K562 (cell line): ENCODE measurements around the gene ERLEC1. TPM values are rescaled to one million over a fixed set of nuclear protein-coding genes. Genes with fewer than 3 reads are reported as not detected.

Source experiments
- BRD4 ChIP-seq: fragments of 200-600 bp; sonication (generic); IDR thresholded peaks from 2 replicates; pipeline ENCODE4 v1.6.1; 2017; ENCODE audit warnings: inconsistent platforms
- BRD9 ChIP-seq: fragments of 450-650 bp; IDR thresholded peaks from 2 replicates; pipeline ENCODE4 v1.6.1; 2018; ENCODE audit warnings: low read depth; ENCODE audit not compliant: partially characterized antibody
- CHD1 ChIP-seq: fragments of 200-600 bp; sonication (generic); IDR thresholded peaks from one replicate; pipeline ENCODE4 v1.6.1; 2012; ENCODE audit warnings: mild to moderate bottlenecking, moderate library complexity, low read length, inconsistent platforms
- EHMT2 ChIP-seq: fragments of 450-650 bp; IDR thresholded peaks from 2 replicates; pipeline ENCODE4 v1.6.1; 2018; ENCODE audit warnings: antibody characterized with exemption
- FOXK2 ChIP-seq, 2 experiments: fragments of 450-650 bp; IDR thresholded peaks in 1 of 2; conservative IDR thresholded peaks in 1 of 2; 2 replicates each; pipeline ENCODE4 v1.6.1; 2016; ENCODE audit warnings: low read depth in 2 of 2, mild to moderate bottlenecking in 1 of 2
- HDAC2 ChIP-seq: fragments of 450-650 bp; IDR thresholded peaks from 2 replicates; pipeline ENCODE4 v1.6.1; 2016; ENCODE audit warnings: mild to moderate bottlenecking
- HDAC3 ChIP-seq: fragments of 450-650 bp; IDR thresholded peaks from 2 replicates; pipeline ENCODE4 v1.6.1; 2018; ENCODE audit warnings: borderline replicate concordance, mild to moderate bottlenecking, moderate library complexity; ENCODE audit not compliant: partially characterized antibody
- JUNB ChIP-seq: fragments of 450-650 bp; formaldehyde crosslinking; conservative IDR thresholded peaks from 2 replicates; pipeline ENCODE4 v1.4.0; 2020; ENCODE audit warnings: mild to moderate bottlenecking
- KAT2B ChIP-seq: IDR thresholded peaks from one replicate; pipeline ENCODE4 v1.6.1; 2012; ENCODE audit warnings: low read depth, mild to moderate bottlenecking, control low read depth, inconsistent platforms, low read length, moderate library complexity
- L3MBTL2 ChIP-seq: fragments of 450-650 bp; IDR thresholded peaks from 2 replicates; pipeline ENCODE4 v1.6.1; 2016; ENCODE audit warnings: mild to moderate bottlenecking, moderate library complexity
- MECOM ChIP-seq: fragments of 250-450 bp; sonication (Bioruptor Pico); IDR thresholded peaks from 2 replicates; pipeline ENCODE4 v1.8.0; 2022; ENCODE audit warnings: inconsistent platforms
- NFIC ChIP-seq: fragments of 450-650 bp; IDR thresholded peaks from 2 replicates; pipeline ENCODE4 v1.6.1; 2017; ENCODE audit warnings: mild to moderate bottlenecking, inconsistent platforms
- PCBP1 ChIP-seq: fragments of 200-400 bp; formaldehyde crosslinking; IDR thresholded peaks from 2 replicates; pipeline ENCODE4 v1.6.1; 2018; ENCODE audit warnings: mild to moderate bottlenecking, low read depth, low read length; ENCODE audit not compliant: poor library complexity, severe bottlenecking
- RBM34 ChIP-seq: fragments of 200-400 bp; formaldehyde crosslinking; IDR thresholded peaks from 2 replicates; pipeline ENCODE4 v1.6.1; 2018; ENCODE audit warnings: low read length, borderline replicate concordance; ENCODE audit not compliant: insufficient read depth
- RFX7 ChIP-seq: fragments of 250-450 bp; sonication (Bioruptor Pico); IDR thresholded peaks from 2 replicates; pipeline ENCODE4 v1.5.1; 2021; ENCODE audit warnings: mild to moderate bottlenecking
- TEAD1 ChIP-seq, 2 experiments: fragments of 450-650 bp in 1 of 2; sonication (generic) in 1 of 2; formaldehyde crosslinking; IDR thresholded peaks; 2 replicates each; pipeline versions ENCODE4 v1.4.0 to v1.8.0; 2020 to 2022; ENCODE audit warnings: mild to moderate bottlenecking in 2 of 2, missing genetic modification reagents in 1 of 2
- ZBTB1 ChIP-seq: sonication (generic); formaldehyde crosslinking; IDR thresholded peaks from 2 replicates; pipeline ENCODE4 v1.8.1; 2023; ENCODE audit warnings: missing genetic modification reagents, low read depth, mild to moderate bottlenecking, borderline replicate concordance
- ZNF124 ChIP-seq: sonication (generic); formaldehyde crosslinking; IDR thresholded peaks from 2 replicates; pipeline ENCODE4 v1.8.1; 2022; ENCODE audit warnings: missing genetic modification reagents
- polyA plus RNA-seq, 8 experiments: library from polyadenylated mRNA; depleted of rRNA in 4 of 8; stranded (reverse) in 5 of 8; unstranded in 3 of 8; fragments of >200 nt; fragmentation: Nextera tagmentation in 2 of 8; fragmentation: Illumina TruSeq in 1 of 8; extraction: Ambion mirVana in 2 of 8; extraction: Trizol in 1 of 8; gene quantifications; 2 replicates each; pipeline versions ENCODE4 v1.2.1 to v1.2.3, GENCODE V29; 2011 to 2014; ENCODE audit warnings: inconsistent platforms in 1 of 8, missing spikeins in 1 of 8
- total RNA-seq, 7 experiments: library from RNA; depleted of rRNA in 6 of 7; stranded (reverse); fragments of >200 nt in 6 of 7; fragmentation: Illumina TruSeq in 2 of 7; extraction: Trizol in 2 of 7; gene quantifications; 2 replicates each; pipeline versions ENCODE4 v1.2.1 to v1.2.3, GENCODE V29; 2011 to 2021; ENCODE audit warnings: low replicate concordance in 1 of 7
- TF ChIP-seq, protein P1 (sequence below): fragments of 250-450 bp; sonication (Bioruptor Pico); IDR thresholded peaks from 2 replicates; pipeline ENCODE4 v1.4.0; 2020; ENCODE audit warnings: mild to moderate bottlenecking, moderate library complexity
- TF ChIP-seq, protein P2 (sequence below), 2 experiments: fragments of 450-650 bp; IDR thresholded peaks; 2 replicates each; pipeline ENCODE4 v1.6.1; 2016
- TF ChIP-seq, protein P3 (sequence below): sonication (generic); formaldehyde crosslinking; IDR thresholded peaks from 2 replicates; pipeline ENCODE4 v1.8.1; 2023; ENCODE audit warnings: mild to moderate bottlenecking, missing genetic modification reagents

Gene ERLEC1
- total and polyA plus RNA-seq, 9 of the 15 experiments (the other 6 are each of a cell fraction or from before 2014, with no cell fraction given), result 12.0 to 41.6 (median 30.6) TPM

- no peak for TF ChIP-seq BRD4
- TF ChIP-seq CHD1, result no peak
- no peak for TF ChIP-seq KAT2B
- TF ChIP-seq MECOM (CRISPR knock-in tag), result no peak
- TF ChIP-seq BRD9, result no peak
- TF ChIP-seq ZBTB1 (CRISPR knock-in tag), result no peak
- TF ChIP-seq, protein P1, sequence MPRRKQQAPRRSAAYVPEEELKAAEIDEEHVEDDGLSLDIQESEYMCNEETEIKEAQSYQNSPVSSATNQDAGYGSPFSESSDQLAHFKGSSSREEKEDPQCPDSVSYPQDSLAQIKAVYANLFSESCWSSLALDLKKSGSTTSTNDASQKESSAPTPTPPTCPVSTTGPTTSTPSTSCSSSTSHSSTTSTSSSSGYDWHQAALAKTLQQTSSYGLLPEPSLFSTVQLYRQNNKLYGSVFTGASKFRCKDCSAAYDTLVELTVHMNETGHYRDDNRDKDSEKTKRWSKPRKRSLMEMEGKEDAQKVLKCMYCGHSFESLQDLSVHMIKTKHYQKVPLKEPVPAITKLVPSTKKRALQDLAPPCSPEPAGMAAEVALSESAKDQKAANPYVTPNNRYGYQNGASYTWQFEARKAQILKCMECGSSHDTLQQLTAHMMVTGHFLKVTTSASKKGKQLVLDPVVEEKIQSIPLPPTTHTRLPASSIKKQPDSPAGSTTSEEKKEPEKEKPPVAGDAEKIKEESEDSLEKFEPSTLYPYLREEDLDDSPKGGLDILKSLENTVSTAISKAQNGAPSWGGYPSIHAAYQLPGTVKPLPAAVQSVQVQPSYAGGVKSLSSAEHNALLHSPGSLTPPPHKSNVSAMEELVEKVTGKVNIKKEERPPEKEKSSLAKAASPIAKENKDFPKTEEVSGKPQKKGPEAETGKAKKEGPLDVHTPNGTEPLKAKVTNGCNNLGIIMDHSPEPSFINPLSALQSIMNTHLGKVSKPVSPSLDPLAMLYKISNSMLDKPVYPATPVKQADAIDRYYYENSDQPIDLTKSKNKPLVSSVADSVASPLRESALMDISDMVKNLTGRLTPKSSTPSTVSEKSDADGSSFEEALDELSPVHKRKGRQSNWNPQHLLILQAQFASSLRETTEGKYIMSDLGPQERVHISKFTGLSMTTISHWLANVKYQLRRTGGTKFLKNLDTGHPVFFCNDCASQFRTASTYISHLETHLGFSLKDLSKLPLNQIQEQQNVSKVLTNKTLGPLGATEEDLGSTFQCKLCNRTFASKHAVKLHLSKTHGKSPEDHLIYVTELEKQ, result no peak
- no peak for TF ChIP-seq HDAC2
- TF ChIP-seq RBM34, result no peak
- no peak for TF ChIP-seq PCBP1
- TF ChIP-seq ZNF124, result no peak
- TF ChIP-seq TEAD1 (CRISPR knock-in tag; IDR thresholded peaks at IDR 0.05), result 0 out of 4 replicates have a peak, but pooled peaks have one; percentile 17 to 53
- TF ChIP-seq, protein P2, sequence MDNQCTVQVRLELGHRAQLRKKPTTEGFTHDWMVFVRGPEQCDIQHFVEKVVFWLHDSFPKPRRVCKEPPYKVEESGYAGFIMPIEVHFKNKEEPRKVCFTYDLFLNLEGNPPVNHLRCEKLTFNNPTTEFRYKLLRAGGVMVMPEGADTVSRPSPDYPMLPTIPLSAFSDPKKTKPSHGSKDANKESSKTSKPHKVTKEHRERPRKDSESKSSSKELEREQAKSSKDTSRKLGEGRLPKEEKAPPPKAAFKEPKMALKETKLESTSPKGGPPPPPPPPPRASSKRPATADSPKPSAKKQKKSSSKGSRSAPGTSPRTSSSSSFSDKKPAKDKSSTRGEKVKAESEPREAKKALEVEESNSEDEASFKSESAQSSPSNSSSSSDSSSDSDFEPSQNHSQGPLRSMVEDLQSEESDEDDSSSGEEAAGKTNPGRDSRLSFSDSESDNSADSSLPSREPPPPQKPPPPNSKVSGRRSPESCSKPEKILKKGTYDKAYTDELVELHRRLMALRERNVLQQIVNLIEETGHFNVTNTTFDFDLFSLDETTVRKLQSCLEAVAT (IDR thresholded peaks at IDR 0.05), result no peak
- TF ChIP-seq HDAC3, result no peak
- TF ChIP-seq EHMT2, result no peak
- TF ChIP-seq JUNB (CRISPR knock-in tag), result no peak
- no peak; the same call in 1 of the 2 replicates for TF ChIP-seq NFIC
- TF ChIP-seq FOXK2 (conservative IDR thresholded peaks at IDR 0.05 in 1 of 2, IDR thresholded peaks at IDR 0.05 in 1 of 2; ENCODE audit: low read depth in 2 of 2), result 0 out of 4 replicates have a peak, but pooled peaks of 1 of the 2 experiments have one; percentile 32
- TF ChIP-seq L3MBTL2, result 0 out of 2 replicates have a peak, but pooled peaks have one; percentile 21
- TF ChIP-seq, protein P3, sequence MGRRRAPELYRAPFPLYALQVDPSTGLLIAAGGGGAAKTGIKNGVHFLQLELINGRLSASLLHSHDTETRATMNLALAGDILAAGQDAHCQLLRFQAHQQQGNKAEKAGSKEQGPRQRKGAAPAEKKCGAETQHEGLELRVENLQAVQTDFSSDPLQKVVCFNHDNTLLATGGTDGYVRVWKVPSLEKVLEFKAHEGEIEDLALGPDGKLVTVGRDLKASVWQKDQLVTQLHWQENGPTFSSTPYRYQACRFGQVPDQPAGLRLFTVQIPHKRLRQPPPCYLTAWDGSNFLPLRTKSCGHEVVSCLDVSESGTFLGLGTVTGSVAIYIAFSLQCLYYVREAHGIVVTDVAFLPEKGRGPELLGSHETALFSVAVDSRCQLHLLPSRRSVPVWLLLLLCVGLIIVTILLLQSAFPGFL, result no peak
- TF ChIP-seq RFX7 (CRISPR knock-in tag), result no peak
Measured at GRCh38 chr2:53767405-53768241, 19.2 kb upstream of the ERLEC1 start, which contains the start of gene CHAC2 (continued).
